Astrocyte (in vitro differentiated cells and primary cell): Measurements from ENCODE around the gene SATB2.

Experiments used
- EZH2 ChIP-seq: IDR thresholded peaks from 2 replicates; pipeline ENCODE4 v1.6.1; 2012; ENCODE audit warnings: mild to moderate bottlenecking, low read length, inconsistent platforms; ENCODE audit not compliant: insufficient read depth
- TF ChIP-seq, protein P1 (sequence below): IDR thresholded peaks from 2 replicates; pipeline ENCODE4 v1.5.1; 2011; ENCODE audit warnings: low read depth, mild to moderate bottlenecking, inconsistent platforms, low read length, moderate library complexity; ENCODE audit not compliant: insufficient read depth

DNA sequence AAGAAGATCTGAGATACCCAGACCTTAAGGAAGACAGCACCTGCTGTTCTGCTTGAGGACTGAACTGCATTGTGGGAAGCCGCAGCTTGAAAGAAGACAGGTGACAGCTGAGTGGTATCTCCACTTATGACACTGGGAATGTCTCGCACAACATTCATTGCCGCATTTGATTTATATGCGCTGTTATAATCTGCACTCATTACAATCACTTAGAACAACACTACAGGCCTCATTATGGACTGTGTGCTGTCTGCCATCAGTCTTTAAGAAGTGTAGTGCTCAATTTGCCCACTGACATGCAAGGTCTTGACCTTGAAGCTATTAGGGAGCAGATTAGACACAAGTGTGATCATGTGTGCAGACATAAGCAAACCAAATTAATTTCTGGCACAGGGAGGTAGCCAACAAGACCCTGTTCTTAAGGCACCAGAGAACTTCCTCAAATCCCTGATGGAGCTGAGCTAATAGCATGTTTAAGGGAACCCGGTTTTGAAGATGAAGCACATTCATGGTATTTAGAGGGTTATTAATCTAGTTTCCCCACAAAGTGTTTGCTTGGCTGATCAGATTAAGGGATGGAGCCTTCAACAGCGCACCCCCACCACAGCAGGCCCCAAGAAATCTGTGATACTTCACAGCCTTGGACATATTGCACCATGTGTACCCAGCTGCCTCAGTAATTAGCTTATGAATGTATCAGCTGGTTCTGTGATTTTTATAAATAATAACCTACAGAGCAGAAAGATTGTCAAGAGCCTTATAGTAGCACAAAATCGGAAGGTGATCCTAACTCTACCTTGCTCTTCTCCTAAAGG lies 146.8 kb downstream of the SATB2 start:
- TF ChIP-seq, protein P1, sequence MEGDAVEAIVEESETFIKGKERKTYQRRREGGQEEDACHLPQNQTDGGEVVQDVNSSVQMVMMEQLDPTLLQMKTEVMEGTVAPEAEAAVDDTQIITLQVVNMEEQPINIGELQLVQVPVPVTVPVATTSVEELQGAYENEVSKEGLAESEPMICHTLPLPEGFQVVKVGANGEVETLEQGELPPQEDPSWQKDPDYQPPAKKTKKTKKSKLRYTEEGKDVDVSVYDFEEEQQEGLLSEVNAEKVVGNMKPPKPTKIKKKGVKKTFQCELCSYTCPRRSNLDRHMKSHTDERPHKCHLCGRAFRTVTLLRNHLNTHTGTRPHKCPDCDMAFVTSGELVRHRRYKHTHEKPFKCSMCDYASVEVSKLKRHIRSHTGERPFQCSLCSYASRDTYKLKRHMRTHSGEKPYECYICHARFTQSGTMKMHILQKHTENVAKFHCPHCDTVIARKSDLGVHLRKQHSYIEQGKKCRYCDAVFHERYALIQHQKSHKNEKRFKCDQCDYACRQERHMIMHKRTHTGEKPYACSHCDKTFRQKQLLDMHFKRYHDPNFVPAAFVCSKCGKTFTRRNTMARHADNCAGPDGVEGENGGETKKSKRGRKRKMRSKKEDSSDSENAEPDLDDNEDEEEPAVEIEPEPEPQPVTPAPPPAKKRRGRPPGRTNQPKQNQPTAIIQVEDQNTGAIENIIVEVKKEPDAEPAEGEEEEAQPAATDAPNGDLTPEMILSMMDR, result no peak
- TF ChIP-seq EZH2, result no peak
